ENCODE results near the gene GCLC. TPM values are rescaled to one million over a fixed set of nuclear protein-coding genes. Genes with fewer than 3 reads are reported as not detected.

Gene GCLC
- total and polyA plus RNA-seq, 9 of the 15 experiments (the other 6 are each of a cell fraction or from before 2014, with no cell fraction given): 3.9 to 20.0 (median 9.4) TPM

DNA sequence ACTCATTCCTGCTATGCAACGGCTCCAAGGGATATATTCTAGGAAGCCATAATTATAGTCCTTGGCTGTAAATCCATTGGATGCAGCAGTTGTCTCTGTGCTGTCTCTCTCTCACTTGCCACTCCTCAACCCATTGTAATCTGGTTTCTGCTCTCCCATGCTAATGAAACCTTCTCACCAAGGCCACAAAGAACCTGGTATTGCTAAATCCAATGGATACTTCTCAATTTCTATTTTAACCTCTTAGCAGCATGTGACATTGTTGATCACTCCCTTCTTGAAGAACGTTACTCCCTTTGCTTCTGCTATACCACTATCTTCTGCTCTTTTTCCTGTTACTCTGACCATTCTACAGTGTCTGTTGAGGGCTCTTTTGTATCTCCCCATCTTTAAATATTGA, 39.8 kb upstream of the GCLC start (continued):
- TF ChIP-seq DDX20 (tag; IDR thresholded peaks at IDR 0.05; ENCODE audit: low read depth): no peak
- no peak for TF ChIP-seq BHLHE40 (IDR thresholded peaks at IDR 0.05; ENCODE audit: low read length)
- no peak for TF ChIP-seq ZMIZ1 (IDR thresholded peaks at IDR 0.05; ENCODE audit: low read depth in 2 of 2, low read length in 2 of 2)

DNA sequence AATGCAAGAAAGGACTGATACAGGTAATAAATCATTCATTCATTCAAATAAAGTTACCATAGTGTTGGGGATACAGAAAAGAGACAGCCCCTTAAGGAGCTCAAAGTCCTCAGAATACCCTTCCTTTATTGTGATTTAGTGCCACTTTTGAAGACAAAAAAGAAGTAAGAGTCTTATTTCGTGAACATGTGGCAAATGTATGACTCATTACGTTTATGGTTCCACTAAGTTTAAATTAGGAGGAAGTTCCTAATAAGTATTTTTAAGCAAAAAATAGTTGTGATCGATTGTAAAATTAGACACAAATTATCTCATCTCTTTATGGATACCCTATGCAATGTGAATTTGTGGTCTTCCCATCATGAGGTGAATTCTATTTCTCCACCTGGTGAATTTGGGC, 38.5 kb upstream of the GCLC start:
- no peak overlapping the region for H3K27ac ChIP-seq (ENCODE audit: extremely low read depth, low read depth, low read length)
- no peak overlapping the region for H3K9ac ChIP-seq (ENCODE audit: insufficient read depth in 1 of 2, low read depth in 2 of 2, low read length in 2 of 2)
- ChIA-PET POLR2A (no interaction called here), CTCF (ENCODE audit: low intra/inter-chr PET ratio) (no interaction called here)
- H3K36me3 ChIP-seq (ENCODE audit: control insufficient read depth, insufficient read depth, low read length): no peaks in the 10 kb centered on the region
- peaks cover 2 to 8% of the 10 kb centered on the region in 2 experiments; a peak in 2 of 5 replicates for H3K27me3 ChIP-seq (ENCODE audit: control insufficient read depth in 2 of 2, insufficient read depth in 2 of 2, low read length in 2 of 2)
- WGBS (ENCODE audit: insufficient coverage, low coverage, missing lambda C conversion rate): 3% methylated on average over 3 of the region's 3 CpGs
- no peaks in the 10 kb centered on the region for H3K79me2 ChIP-seq (ENCODE audit: control insufficient read depth, insufficient read depth, low read length)
- H3K4me3 ChIP-seq: no peak overlapping the region
- ATAC-seq (no peak), DNase-seq (ENCODE audit: extremely low read depth in 1 of 4, low spot score in 3 of 4) (no peak), FAIRE-seq (no peak)
- in situ Hi-C loops (cut with MboI): no loop called here
- no peaks in the 10 kb centered on the region for H3K9me1 ChIP-seq (ENCODE audit: control insufficient read depth, insufficient read depth, low read length)
- no peak overlapping the region for H2AFZ ChIP-seq (ENCODE audit: low read depth, low read length)
- no peaks in the 10 kb centered on the region for H3K9me3 ChIP-seq (replicated peaks; ENCODE audit: control insufficient read depth, insufficient read depth, low read depth, low read length)
- H3K4me1 ChIP-seq (replicated peaks in 1 of 2; ENCODE audit: control insufficient read depth in 2 of 2, insufficient read depth in 2 of 2, low read length in 2 of 2): no peaks in the 10 kb centered on the region
- no TSS peak for BruUV-seq (replicated peaks)
- H3K4me2 ChIP-seq (ENCODE audit: insufficient read depth, low read length): no peak overlapping the region
- no peak for TF ChIP-seq ZNF717 (CRISPR knock-in tag; IDR thresholded peaks at IDR 0.05)
- peak; percentile 82; the same call in 1 of the 2 replicates for TF ChIP-seq TFE3 (CRISPR knock-in tag; IDR thresholded peaks at IDR 0.05)
- intact Hi-C loops (cut with micrococcal nuclease): no loop called here
- no peaks in the 10 kb centered on the region for H4K20me1 ChIP-seq (replicated peaks; ENCODE audit: control insufficient read depth, insufficient read depth, low read length)

Measured in K562 (cell line).